Fibroblast of skin of right quadriceps (primary cell): ENCODE data around the gene PHKA2.

Source experiments
- DNase-seq: peaks from one replicate; pipeline ENCODE4 v3.0.0-alpha.2; 2013

PHKA2 gene

DNA sequence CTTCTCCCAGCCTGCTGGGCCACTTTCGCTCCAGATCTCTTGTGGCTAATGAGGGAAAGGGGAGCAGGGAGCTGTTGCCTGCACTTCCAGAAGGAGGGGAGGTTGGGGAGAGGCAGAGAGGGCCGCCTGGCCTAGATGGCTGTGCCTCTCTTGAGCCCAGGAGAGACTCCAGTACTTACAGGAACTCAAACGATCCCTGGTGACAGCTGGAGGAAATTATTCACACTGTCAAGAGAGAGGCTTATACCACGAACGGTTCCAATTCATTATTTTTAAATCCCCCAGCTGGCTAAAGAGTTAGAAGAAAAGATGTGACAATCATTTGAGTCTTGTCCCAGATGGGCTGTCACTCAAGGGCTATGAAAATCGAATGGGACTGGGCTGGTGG lies 96.1 kb downstream of the PHKA2 start:
- DNase-seq = no peak

DNA sequence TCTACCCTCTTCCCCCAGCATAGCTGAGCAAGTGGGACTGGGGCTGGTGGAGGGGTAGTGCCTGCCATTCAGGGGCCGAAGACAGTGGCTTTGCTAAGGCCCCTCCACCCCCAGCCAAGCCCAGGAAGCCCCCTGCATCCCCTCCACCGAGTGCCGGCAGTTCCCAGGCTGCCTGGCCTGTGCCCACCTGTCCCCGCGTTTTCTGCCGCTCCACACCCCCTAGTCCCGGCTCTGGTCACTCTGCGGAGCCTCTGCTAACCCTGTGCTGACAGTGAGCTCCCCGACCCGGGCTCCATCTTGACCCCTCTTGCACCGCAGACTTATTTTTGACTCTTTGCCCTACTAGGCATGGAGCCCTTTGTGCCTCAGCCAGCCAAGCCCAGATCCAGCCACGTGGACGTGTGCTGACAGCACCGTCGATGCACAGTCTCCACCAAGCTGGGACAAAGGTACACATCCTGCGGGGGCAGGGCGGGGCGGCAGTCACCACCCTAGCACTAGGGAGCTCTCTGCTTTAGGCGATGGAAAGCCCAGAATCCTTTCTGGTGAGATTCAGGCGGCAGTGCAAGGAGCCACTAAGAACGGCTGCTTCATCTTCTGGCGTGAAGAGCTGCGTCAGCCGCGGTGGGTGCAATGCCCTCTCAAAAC lies 96.6 kb downstream of the PHKA2 start:
- DNase-seq = no peak

DNA sequence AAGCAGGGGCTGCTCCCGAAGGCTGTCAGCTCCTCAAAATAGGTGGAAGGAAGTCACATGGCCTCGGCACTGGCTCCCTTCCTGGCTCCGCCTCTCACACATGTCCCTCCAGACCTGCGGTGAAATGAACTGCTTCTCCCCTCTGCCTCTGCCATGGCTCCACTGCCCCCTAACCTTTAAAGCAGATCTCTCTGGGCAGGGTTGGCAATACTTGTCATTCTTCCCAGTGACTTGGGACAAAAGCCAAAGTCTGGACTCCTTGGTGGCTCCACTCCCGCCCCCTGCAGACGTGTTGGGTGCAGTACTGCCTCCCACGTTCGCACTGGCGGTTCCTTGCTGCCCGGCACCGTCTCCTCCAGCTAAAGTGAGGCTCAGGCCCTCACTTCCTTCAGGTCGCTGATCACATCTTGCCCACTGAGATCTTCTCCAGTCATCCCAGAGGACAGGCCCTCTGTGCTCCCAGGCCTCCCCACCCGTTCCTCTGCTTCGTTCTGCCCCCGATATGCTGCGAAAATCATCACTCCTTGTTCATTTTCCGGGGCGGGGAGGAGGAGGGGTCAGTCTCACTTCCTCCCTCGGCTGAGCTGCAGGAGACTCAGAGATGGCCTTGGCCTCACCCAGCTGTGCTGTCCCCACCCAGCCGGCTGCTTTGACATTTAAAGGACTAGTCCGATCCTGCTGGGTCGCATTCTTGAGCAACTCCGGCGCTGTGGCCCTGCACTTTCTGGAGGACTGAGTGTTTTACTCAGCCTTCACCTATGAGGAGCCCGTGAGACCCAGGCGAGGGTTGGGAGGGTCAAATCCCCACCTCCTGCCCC lies 97.4 kb downstream of the PHKA2 start:
- DNase-seq = peak; percentile 39

DNA sequence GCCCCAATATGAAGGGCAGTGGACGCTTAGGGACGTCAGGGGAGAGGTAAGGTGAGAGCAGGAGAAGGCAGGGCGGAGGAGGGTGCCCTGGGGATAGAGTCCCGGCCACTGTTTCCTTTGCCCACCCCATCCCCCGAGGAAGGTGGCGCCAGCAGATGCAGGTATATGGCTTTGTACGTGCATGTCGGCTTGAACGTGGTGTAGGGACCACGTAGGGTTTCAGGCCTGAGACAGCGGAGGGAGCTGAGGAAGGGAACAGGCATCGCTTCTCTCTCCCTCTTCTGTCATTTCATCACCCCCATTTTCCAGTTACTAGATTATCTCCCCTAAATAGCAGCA lies 97.9 kb downstream of the PHKA2 start:
- DNase-seq = no peak

DNA sequence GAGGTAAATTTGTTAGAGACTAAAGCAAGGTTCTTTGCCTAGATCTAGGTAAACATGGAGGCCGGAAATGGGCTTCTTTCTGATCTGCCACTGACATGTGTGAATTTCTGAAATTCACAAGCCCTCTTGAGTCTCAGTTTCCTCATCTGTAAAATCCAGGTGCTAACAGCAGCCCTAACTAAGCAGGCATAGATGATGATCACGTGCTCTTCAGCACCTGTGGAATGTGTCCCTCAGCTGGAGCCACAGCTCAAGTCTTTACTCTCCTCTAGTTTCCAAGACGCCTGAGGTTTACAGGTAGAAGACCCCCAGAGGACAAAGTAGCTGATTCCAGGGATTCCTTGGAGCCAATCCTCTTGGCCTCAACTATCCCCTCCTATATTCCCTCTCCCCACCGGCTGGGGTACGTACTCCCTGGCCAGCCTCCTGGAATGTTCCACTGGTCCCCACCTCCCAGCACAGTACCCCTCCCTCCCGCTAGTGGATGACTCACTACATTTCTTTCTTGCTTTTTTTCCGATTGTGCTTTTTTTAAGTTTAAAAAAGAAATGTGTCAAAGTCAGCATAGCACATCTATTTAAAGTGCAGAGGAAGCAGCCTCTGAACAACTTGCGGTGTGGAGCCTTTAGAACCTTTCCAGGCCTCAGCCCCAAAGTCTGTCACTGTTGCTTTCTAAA lies 98.4 kb downstream of the PHKA2 start:
- peak; percentile 28 for DNase-seq

DNA sequence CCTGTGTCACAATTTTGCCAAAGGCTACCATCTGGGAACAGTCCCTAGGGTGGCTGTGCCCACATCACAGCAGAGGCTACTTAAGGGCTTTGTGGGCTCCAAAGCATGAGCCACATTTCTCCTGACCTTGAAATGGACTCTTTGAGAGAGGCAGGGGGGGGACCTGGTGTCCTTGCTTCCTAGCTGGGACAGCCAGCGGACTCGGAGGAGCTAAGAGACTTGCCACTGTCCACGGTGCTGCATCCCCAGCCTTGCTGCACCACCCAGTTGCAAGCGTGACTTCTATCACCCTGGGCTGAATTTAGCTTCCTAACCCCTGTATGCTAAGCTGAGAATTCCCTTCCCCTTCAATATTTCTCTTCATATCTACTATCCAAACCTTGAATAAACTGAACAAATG lies 99.0 kb downstream of the PHKA2 start:
- DNase-seq = no peak

DNA sequence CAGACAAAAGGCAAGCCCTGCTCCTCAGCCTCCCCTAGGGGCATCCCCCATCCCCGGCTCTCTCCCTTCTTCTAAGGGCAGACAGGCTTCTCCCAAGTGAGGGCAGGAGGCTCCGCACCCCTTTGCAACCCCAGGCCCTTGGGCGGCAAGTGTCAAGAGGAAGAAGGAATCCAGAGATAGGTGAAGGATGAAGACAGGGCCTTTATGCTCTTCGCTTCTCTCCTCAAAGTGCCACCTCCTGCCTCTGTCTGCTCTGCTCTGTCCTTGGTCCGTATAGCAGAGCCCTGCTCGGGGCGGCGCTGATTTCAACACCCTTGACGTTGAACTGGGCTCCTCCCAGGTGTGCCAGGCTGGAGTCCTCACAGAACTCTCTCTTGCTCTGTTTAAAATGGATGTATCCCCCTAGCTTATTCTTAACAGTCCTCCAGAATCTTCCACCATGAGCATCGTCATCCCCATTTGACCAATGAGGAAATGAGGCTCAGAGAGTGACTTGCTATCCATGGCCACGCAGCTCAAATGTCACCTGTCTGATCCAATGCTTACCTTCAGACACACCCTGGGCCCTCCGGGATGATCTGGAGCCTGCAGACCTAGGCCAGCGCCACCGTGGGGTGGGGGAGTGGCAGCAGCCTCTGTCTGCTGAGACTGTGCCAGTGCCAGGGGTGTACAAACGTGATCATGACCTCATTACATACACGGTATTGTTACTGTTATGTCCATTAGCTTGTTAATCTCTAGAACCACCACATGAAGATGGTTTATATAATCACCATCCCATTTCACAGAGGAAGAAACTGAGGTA lies 99.8 kb downstream of the PHKA2 start:
- DNase-seq = no peak

DNA sequence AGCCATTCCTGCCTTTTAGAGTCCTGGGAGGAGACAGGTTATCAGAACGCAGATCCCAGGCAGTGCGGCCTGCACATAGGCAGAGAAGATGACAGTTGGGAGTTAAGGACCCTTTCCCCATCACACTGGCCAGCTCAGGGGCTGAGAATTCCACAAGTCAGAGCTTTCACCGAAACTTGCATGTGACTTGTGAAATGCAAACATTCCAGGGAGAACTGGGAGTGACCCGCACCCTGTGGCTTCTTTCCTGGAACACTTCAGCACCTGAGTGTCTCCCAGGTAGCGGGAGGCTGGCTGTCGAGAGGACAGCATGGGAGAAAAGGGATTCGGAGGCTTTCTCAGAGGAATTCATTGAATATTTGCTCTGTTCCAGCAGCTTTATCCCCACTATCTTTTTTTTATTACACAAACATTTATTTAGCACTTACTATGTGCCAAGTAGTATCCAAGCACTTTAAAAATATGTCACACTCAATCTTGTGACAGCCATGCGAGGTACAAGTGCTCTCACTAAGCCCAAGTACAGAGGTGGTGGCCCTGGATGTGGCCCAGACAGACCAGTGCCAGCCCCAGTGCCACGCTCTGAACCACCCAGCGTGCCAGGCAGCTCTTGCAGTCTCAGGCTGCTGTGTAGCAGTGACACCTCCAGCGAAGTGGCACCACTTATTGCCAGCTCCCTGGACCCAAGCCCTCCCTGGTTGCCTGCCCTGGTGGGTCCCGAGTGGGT lies 100.5 kb downstream of the PHKA2 start:
- no peak for DNase-seq

DNA sequence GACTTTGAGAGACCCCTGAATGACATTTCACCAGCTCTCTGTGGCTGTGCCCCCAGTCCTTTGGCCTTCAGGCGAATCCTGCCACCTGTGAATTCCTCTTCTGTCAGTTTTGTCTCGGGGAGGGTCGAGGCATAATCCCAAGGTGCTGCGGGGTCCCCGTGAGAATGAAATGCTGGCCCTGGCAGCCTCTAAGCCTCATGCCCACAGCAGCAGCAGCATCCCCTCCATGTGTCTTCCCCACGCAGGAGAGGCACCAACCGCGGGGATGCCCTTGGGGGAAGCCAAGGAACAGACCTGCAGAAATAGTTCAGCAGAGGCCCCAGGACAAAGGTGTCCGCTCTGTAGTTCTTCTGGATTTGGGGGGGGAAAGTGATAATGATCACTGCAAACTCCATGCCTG lies 104.8 kb downstream of the PHKA2 start:
- no peak for DNase-seq

DNA sequence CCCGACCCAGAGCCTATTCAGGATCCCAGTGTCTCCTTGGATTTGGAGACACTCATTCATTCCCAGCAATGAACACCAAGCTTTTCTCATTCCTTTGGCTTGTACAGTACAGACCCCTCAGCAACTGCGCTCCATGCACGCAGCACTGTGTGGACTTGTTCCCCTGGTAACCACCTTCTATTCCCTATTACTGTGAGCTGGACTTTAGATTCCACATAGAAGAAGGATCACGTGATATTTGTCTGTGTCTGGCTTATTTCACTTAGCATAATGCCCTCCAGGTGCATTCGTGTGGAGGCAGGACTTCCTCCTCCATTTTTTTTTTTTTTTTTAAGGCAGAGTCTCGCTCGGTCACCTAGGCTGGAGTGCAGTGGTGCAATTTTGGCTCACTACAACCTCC lies 106.4 kb downstream of the PHKA2 start:
- DNase-seq = no peak

DNA sequence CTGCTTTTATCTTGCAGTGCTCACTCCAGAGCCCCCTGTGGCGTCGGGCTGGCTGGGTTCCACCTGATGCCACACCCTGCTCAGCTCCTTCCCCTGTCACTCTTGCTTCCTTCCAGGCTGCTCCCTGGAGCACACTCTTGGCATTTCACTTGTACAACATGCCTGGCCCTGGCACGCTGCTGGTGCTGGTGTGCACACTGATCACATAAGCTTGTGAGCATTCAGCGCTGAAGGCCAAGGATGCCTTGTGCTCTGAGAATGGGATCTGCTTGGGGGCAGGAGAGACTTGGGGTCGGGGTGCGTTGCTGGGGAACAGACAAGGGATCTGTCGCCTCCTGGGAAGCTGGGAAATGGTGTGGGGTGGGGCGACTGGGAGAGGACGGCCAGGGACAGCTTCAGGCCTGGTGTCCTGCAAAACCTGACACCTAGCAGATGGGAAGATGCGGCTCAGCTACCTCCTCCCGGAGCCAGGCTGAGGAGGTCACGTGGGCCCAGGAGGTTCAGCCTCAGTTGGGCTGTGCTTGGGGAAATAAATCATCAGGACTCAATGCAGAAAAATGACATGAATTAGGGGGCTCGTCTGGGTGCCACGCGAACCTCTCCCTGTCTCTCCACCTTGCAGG lies 108.5 kb downstream of the PHKA2 start:
- no peak for DNase-seq

DNA sequence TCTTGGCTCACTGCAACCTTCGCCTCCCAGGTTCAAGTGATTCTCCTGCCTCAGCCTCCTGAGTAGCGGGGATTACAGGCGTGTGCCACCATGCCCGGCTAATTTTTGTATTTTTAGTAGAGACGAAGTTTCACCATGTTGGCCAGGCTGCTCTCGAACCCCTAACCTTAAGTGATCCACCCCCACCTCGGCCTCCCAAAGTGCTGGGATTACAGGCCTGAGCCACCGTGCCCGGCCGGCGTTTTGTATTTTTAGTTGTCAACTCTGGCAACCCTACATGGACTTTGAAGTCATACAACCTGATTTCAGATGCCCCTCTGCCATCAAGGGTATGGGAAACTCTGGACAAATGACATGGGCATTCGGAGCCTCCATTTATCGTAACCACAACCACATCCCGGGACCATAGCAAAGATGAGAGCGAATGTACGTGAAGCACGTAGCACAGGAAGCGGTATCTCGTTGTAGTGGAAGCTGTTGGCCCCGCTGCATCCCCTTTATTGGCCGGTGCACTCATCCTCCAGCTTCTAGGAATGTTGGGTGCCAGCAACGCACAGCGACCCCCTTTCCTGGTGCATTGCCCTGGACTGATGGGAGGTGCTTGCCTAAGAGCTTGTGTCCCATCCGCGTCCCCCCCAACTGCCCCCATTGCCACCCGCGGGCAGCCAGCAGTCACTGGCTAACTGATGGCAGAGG lies 109.2 kb downstream of the PHKA2 start:
- no peak for DNase-seq

DNA sequence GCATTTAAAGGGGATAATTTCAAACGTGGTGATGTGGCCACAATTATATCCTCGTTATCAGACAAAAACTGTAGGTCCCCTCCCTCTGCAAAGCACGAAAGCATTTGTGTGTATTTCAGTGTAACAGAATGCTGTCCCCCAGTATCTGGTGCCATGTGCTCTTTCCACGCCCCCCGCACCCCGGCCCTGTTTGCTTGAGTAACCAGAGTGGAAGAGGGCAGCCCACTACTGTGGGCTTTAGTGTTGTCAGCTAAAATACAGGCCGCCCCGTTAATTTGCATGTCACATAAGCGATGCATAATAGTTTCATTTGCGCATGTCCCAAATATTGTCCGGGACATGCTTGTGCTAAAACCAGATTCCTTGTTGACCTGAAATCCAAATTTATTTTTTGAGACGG lies 110.1 kb downstream of the PHKA2 start:
- no peak for DNase-seq

DNA sequence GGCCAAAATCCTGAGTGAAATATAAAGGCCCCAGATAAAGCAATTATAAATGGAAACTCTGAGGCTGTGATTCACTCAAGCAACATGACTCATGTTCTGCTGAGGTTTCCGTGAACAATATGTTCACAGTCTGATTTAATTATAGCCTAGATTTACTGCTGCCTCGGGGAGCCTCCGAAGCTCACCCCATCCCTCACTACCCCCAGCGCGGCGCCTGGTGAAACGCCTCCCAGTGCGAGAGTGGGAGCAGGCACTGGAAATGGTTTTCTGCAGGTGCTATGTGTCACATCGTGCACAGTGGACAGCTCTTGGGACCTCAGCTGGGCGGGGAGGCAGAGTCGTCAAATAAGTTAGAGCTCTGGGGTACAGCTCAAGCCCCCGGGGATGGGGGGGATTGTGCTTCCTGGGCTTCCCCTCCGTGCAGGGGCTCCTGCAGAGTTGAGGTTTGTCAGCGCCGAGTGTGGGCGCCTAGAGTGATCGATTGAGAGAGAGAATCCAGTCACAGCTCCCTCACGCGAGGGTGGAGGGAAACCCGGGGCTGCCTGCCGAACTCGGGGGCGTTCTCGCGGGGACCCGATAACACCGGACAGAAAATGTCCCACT lies 110.6 kb downstream of the PHKA2 start:
- peak; percentile 78 for DNase-seq

DNA sequence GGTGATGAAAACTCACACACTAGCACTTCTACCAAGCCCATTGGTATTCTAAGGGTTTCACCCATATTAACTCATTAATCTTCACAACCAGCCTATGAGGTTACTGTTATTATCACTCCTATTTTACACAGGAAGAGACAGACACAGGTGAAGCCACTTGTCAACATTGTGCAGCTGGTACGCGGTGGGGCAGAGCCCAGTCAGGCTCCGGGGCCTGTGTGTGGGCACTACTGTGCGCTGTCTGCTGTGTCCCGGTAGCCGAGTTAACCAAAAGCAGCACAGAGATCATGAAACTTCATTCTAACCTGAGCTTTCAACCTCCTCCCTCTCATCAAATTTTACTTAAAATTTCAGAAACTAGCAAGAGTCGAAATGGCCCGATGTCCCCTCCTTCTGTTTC lies 111.3 kb downstream of the PHKA2 start:
- no peak for DNase-seq

DNA sequence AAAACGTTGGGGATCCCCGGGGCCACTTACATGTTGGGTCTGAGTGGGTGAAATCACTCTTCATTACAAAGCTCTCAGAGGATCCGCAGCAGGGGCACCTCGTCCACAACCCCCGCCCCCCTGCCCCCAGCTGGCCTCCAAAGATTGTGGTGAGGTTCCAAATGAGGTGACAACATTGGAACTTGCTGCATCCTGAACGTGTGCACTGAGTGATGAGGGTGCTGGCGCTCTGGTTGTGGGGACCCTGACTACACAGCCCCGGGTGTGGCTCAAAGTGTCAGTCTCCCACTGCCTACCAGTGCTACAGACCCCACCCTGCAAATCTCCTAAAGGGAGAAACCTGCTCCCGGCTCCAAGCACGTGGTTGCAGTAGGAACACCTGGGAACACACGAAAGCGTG lies 111.9 kb downstream of the PHKA2 start:
- no peak for DNase-seq

DNA sequence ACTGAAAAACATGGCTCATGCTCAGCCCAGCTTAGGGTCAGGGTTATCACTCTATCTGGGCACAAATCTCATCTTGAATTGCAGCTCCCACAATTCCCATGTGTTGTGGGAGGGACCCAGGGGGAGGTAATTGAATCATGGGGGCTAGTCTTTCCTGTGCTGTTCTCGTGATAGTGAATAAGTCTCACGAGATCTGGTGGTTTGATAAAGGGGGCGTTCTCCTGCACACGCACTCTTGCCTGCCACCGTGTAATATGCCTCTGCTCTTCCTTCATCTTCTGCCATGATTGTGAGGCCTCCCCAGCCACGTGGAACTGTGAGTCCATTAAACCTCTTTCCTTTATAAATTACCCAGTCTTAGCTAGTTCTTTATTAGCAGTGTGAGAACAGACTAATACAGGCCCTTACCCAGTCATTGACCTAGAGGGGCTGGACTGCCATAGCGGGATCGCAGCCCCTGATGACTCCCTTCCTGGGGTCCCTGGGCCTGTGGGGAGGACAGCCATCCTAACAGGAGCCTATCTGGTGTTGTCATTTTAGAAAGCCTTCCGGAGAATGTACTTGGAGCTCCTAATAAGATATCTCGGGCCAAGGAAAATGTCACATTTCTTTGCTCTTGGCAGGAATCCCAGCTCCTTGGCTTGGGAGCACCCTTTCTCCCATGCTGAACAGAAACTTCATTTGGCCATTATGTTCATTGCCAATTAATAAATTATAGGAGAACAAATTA lies 112.6 kb downstream of the PHKA2 start:
- no peak for DNase-seq

DNA sequence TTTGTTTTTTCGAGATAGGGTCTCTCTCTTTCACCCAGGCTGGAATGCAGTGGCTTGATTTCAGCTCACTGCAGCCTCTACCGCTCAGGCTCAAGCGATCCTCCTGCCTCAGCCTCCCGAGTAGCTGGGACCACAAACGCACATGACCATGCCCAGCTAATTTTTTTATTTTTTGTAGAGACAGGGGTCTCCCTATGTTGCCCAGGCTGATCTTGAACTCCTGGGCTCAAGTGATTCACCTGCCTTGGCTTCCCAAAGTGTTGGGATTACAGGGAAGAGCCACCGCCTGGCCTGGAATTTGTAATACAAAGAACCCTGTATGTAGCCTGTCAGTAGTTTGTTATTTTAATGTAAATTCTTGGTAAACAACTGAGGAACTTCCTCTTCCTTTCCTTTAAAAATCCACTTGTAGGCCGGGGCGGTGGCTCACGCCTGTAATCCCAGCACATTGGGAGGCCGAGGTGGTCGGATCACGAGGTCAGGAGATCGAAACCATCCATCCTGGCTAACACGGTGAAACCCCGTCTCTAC lies 119.5 kb downstream of the PHKA2 start:
- no peak for DNase-seq

DNA sequence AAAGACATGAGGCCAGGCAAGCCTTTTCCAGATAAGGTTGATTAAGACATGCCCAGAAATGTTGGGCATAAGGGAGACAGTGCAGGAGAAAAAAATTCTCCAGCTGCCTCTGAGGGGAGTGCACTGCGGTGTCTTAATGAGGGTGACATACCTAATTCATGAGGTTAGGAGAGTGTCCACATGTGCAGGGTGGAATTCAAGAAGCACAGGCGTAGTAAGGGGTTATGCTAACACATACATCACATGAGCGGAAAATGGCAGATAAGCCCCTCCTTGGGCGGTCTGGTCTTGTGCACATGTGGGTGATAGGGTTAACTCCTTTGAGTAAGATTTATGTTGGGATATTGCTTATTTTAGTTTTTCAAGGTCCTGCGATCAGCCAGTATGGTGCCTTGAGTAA lies 122.4 kb downstream of the PHKA2 start:
- no peak for DNase-seq

DNA sequence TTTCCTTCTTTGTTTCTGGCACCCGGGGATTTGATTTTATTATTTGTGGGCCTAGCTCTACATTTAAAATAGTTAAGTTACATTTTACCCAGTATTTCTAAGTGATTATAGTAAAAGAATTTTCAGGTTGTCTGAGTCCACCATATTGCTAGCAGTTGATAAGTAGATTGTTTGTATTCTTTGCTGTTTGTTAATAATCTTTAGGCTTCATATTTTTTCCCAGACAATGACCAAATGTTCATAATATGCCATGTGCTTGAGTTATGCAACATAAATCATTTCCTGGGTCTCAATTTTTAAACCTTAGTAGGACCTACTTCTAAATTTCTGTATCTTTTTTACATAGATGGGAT lies 127.3 kb downstream of the PHKA2 start:
- DNase-seq = no peak
